Esophagus muscularis mucosa (tissue), 3 donors: ENCODE data around the gene ANKEF1.

Source experiments
- POLR2AphosphoS5 ChIP-seq, 2 donors: sonication (generic); formaldehyde crosslinking; IDR thresholded peaks; one replicate each; pipeline ENCODE4 v1.6.1; 2017; ENCODE audit warnings: antibody characterized with exemption in 2 of 2
- TF ChIP-seq, protein P1 (sequence below), 3 experiments: fragments of 200-600 bp in 2 of 3; fragments of 450-650 bp in 1 of 3; sonication (generic) in 2 of 3; IDR thresholded peaks; one replicate each; pipeline ENCODE4 v1.5.1; 2017 to 2019; ENCODE audit warnings: antibody characterized with exemption in 3 of 3, mild to moderate bottlenecking in 2 of 3, moderate library complexity in 1 of 3

DNA sequence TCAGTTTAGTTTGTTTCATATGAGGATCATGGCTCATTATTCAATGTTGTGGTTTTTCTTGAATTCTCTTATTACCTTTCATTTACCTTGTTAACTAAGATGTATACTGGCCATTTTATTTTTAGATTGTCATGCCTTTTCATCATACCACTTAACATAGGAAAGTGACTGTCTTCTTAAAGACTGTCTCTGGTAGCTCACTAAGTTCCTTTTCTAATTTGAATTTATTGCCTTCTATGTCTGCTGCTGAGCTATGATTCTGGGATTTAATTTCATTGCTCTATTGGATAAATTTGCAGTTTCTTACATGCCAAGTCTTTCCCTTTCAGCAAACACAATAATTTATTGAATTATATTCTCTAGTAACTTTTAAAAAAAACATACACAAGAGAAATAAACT, 49.5 kb upstream of the ANKEF1 start:
- TF ChIP-seq, protein P1, sequence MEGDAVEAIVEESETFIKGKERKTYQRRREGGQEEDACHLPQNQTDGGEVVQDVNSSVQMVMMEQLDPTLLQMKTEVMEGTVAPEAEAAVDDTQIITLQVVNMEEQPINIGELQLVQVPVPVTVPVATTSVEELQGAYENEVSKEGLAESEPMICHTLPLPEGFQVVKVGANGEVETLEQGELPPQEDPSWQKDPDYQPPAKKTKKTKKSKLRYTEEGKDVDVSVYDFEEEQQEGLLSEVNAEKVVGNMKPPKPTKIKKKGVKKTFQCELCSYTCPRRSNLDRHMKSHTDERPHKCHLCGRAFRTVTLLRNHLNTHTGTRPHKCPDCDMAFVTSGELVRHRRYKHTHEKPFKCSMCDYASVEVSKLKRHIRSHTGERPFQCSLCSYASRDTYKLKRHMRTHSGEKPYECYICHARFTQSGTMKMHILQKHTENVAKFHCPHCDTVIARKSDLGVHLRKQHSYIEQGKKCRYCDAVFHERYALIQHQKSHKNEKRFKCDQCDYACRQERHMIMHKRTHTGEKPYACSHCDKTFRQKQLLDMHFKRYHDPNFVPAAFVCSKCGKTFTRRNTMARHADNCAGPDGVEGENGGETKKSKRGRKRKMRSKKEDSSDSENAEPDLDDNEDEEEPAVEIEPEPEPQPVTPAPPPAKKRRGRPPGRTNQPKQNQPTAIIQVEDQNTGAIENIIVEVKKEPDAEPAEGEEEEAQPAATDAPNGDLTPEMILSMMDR (IDR thresholded peaks at IDR 0.05): no peak
- TF ChIP-seq POLR2AphosphoS5 (IDR thresholded peaks at IDR 0.05): no peak
